HCT116 (cell line): ENCODE results near the gene PRKG1. TPM values are rescaled to one million over a fixed set of nuclear protein-coding genes. Genes with fewer than 3 reads are reported as not detected.

ENCODE experiments used
- ATAC-seq: fragments of 200-7000 bp; cut with Tn5 transposase; 2 replicates; pipeline ENCODE4 v1.9.1; 2020; ENCODE audit warnings: mild to moderate bottlenecking, moderate library complexity
- BruUV-seq: library from RNA; stranded (reverse); fragments of 400-500 nt; replicated peaks from 2 replicates; lab custom pipeline; 2021; lab: Mats Ljungman, UMichigan
- CTCF ChIA-PET: fragments of 300-600 bp; sonication (Branson Sonifier 250); formaldehyde crosslinking; loops from one replicate; lab custom pipeline; 2021; ENCODE audit warnings: antibody characterized with exemption; lab: Charles Lee
- POLR2A ChIA-PET: fragments of 300-600, 350-600 bp; sonication (Branson Sonifier 250); formaldehyde crosslinking; loops from one replicate; lab custom pipeline; 2021; ENCODE audit warnings: antibody characterized with exemption; lab: Charles Lee
- RAD21 ChIA-PET, 2 experiments: fragments of 300-600 bp; sonication (Branson Sonifier 250); formaldehyde crosslinking; loops; one replicate each; lab custom pipeline; 2023; ENCODE audit warnings: low total read pairs in 2 of 2; ENCODE audit not compliant: uncharacterized antibody in 2 of 2, unreplicated experiment in 2 of 2, low non-redundant PET in 1 of 2; lab: Charles Lee
- DNase-seq: peaks from one replicate; pipeline ENCODE4 v3.0.0-alpha.2; 2010; ENCODE audit warnings: low read depth, low spot score
- H2AFZ ChIP-seq: fragments of 200-600 bp; shearing (Covaris generic), sonication (generic); 2 replicates; pipeline ENCODE4 v1.6.1; 2017; ENCODE audit warnings: low read depth, mixed run types, mixed read lengths, antibody characterized with exemption, low read length; ENCODE audit not compliant: poor library complexity, severe bottlenecking
- H3K27ac ChIP-seq: 2 replicates; pipeline ENCODE4 v1.5.1; 2012; ENCODE audit warnings: low read depth, low read length
- H3K27me3 ChIP-seq: fragments of 200-600 bp; sonication (generic); 2 replicates; pipeline ENCODE4 v1.6.1; 2016; ENCODE audit warnings: mixed run types, low read length, mixed read lengths; ENCODE audit not compliant: insufficient read depth
- H3K36me3 ChIP-seq, 2 experiments: fragments of 200-500 bp in 1 of 2; fragments of 200-600 bp in 1 of 2; sonication (Bioruptor generic) in 1 of 2; sonication (generic) in 1 of 2; 2 replicates each; pipeline versions ENCODE4 v1.5.1 to v1.6.1; 2014 to 2016; ENCODE audit warnings: low read length in 2 of 2, inconsistent platforms in 1 of 2, mixed read lengths in 1 of 2, mixed run types in 1 of 2; ENCODE audit not compliant: insufficient read depth in 2 of 2, control insufficient read depth in 1 of 2
- H3K4me1 ChIP-seq, 2 experiments: fragments of 200-600 bp in 1 of 2; sonication (generic) in 1 of 2; 2 replicates each; pipeline versions ENCODE4 v1.5.1 to v1.6.1; 2012 to 2017; ENCODE audit warnings: low read length in 2 of 2, inconsistent platforms in 1 of 2, mild to moderate bottlenecking in 1 of 2, mixed read lengths in 1 of 2, mixed run types in 1 of 2, moderate library complexity in 1 of 2; ENCODE audit not compliant: insufficient read depth in 2 of 2, control insufficient read depth in 1 of 2
- H3K4me2 ChIP-seq: fragments of 200-600 bp; sonication (generic); 2 replicates; pipeline ENCODE4 v1.6.1; 2017; ENCODE audit warnings: mixed run types, low read length, mixed read lengths
- H3K4me3 ChIP-seq, 2 experiments: fragments of 200-600 bp in 1 of 2; sonication (generic) in 1 of 2; replicated peaks in 1 of 2; 2 replicates each; pipeline ENCODE4 v1.5.1; 2011 to 2016; ENCODE audit warnings: low read length in 2 of 2, control low read depth in 1 of 2, low read depth in 1 of 2, mild to moderate bottlenecking in 1 of 2, mixed read lengths in 1 of 2, mixed run types in 1 of 2
- H3K79me2 ChIP-seq: fragments of 200-600 bp; sonication (generic); 2 replicates; pipeline ENCODE4 v1.6.1; 2017; ENCODE audit warnings: mild to moderate bottlenecking, mixed run types, low read length, moderate library complexity, mixed read lengths; ENCODE audit not compliant: insufficient read depth
- H3K9ac ChIP-seq: fragments of 200-600 bp; sonication (generic); 2 replicates; pipeline ENCODE4 v1.6.1; 2016; ENCODE audit warnings: low read length, mixed read lengths
- H3K9me2 ChIP-seq: fragments of 200-600 bp; sonication (generic), shearing (Covaris generic); 2 replicates; pipeline ENCODE4 v1.6.1; 2017; ENCODE audit warnings: mixed run types, mild to moderate bottlenecking, moderate library complexity; ENCODE audit not compliant: insufficient read depth
- H3K9me3 ChIP-seq, 2 experiments: fragments of 200-500 bp in 1 of 2; fragments of 200-600 bp in 1 of 2; sonication (Bioruptor generic) in 1 of 2; sonication (generic) in 1 of 2; 2 replicates each; pipeline ENCODE4 v1.6.1; 2014 to 2017; ENCODE audit warnings: low read length in 2 of 2, mixed read lengths in 2 of 2, inconsistent platforms in 1 of 2, low read depth in 1 of 2, mild to moderate bottlenecking in 1 of 2, mixed run types in 1 of 2, moderate library complexity in 1 of 2; ENCODE audit not compliant: control insufficient read depth in 1 of 2, insufficient read depth in 1 of 2
- H4K20me1 ChIP-seq: fragments of 200-600 bp; sonication (generic), shearing (Covaris generic); 2 replicates; pipeline ENCODE4 v1.6.1; 2017; ENCODE audit warnings: mixed run types, mild to moderate bottlenecking, moderate library complexity; ENCODE audit not compliant: insufficient read depth
- ATF3 ChIP-seq: IDR thresholded peaks from 2 replicates; pipeline ENCODE4 v1.6.1; 2012
- CEBPB ChIP-seq: IDR thresholded peaks from 2 replicates; pipeline ENCODE4 v1.6.1; 2012; ENCODE audit warnings: low read depth
- CTCF ChIP-seq, 3 experiments: fragments of 200-600 bp in 1 of 3; sonication (generic) in 1 of 3; IDR thresholded peaks in 2 of 3; conservative IDR thresholded peaks in 1 of 3; 2 replicates each; pipeline ENCODE4 v1.5.1; 2012 to 2017; ENCODE audit warnings: low read depth in 2 of 3, low read length in 2 of 3, antibody characterized with exemption in 1 of 3, borderline replicate concordance in 1 of 3, control low read depth in 1 of 3, mild to moderate bottlenecking in 1 of 3, mixed read lengths in 1 of 3, mixed run types in 1 of 3, moderate library complexity in 1 of 3; ENCODE audit not compliant: insufficient read depth in 1 of 3
- EGR1 ChIP-seq: IDR thresholded peaks from 2 replicates; pipeline ENCODE4 v1.6.1; 2012; ENCODE audit warnings: low read depth
- EZH2phosphoT487 ChIP-seq: fragments of 200-600 bp; IDR thresholded peaks from 2 replicates; pipeline ENCODE4 v1.6.1; 2018; ENCODE audit warnings: antibody characterized with exemption, borderline replicate concordance
- FOSL1 ChIP-seq: IDR thresholded peaks from 2 replicates; pipeline ENCODE4 v1.6.1; 2012; ENCODE audit warnings: low read depth
- JUND ChIP-seq: IDR thresholded peaks from 2 replicates; pipeline ENCODE4 v1.6.1; 2012
- MAX ChIP-seq: IDR thresholded peaks from 2 replicates; pipeline ENCODE4 v1.6.1; 2012
- POLR2AphosphoS5 ChIP-seq: IDR thresholded peaks from 2 replicates; pipeline ENCODE4 v1.6.1; 2011; ENCODE audit warnings: mild to moderate bottlenecking, low read depth, low read length, moderate library complexity
- RAD21 ChIP-seq: IDR thresholded peaks from 2 replicates; pipeline ENCODE4 v1.6.1; 2012; ENCODE audit warnings: low read depth, mild to moderate bottlenecking
- REST ChIP-seq: IDR thresholded peaks from 2 replicates; pipeline ENCODE4 v1.6.1; 2012; ENCODE audit warnings: low read depth
- SIN3A ChIP-seq: IDR thresholded peaks from 2 replicates; pipeline ENCODE4 v1.6.1; 2012; ENCODE audit warnings: low read depth
- SP1 ChIP-seq: IDR thresholded peaks from 2 replicates; pipeline ENCODE4 v1.6.1; 2012; ENCODE audit warnings: low read depth
- SRF ChIP-seq: IDR thresholded peaks from 2 replicates; pipeline ENCODE4 v1.6.1; 2012; ENCODE audit warnings: low read depth
- TCF7L2 ChIP-seq: IDR thresholded peaks from 2 replicates; pipeline ENCODE4 v1.7.0; 2011; ENCODE audit warnings: borderline replicate concordance, inconsistent platforms; ENCODE audit not compliant: insufficient read depth, insufficient read length; ENCODE audit errors: extremely low read depth
- YY1 ChIP-seq: IDR thresholded peaks from 2 replicates; pipeline ENCODE4 v1.6.1; 2011; ENCODE audit warnings: low read length, low read depth, moderate library complexity, mild to moderate bottlenecking; ENCODE audit not compliant: insufficient replicate concordance; ENCODE audit errors: extremely low read depth
- ZBTB33 ChIP-seq: IDR thresholded peaks from 2 replicates; pipeline ENCODE4 v1.6.1; 2011; ENCODE audit warnings: mild to moderate bottlenecking, low read length, moderate library complexity; ENCODE audit not compliant: insufficient replicate concordance; ENCODE audit errors: extremely low read depth
- ZFX ChIP-seq: fragments of 450-650 bp; IDR thresholded peaks from 2 replicates; pipeline ENCODE4 v1.6.1; 2017
- ZNF274 ChIP-seq: fragments of 200-500 bp; sonication (Bioruptor generic); IDR thresholded peaks from 2 replicates; pipeline ENCODE4 v1.6.1; 2014; ENCODE audit warnings: mild to moderate bottlenecking, low read depth, low read length, inconsistent platforms
- intact Hi-C: fragments of 100-400 bp; cut with micrococcal nuclease; formaldehyde crosslinking; loops from 2 replicates; pipeline ENCODE4 v1.10.0; 2022
- total RNA-seq: library from RNA; stranded (reverse); gene quantifications from one replicate; pipeline ENCODE4 v1.2.1, GENCODE V29; 2021; ENCODE audit not compliant: unreplicated experiment

PRKG1 gene
- total RNA-seq, 1 experiment from 2014 or later = 1.4 TPM

GRCh38 chr10:52105301-52105700, 1031.0 kb downstream of the PRKG1 start:
- no peak overlapping the region for H3K27ac ChIP-seq
- intact Hi-C loops = no loop called here
- H2AFZ ChIP-seq = no peak overlapping the region
- H3K9me3 ChIP-seq = no peaks in the 10 kb centered on the region
- H3K9ac ChIP-seq = no peak overlapping the region
- ChIA-PET CTCF (no interaction called here), RAD21 (no interaction called here), POLR2A (no interaction called here)
- DNase-seq (no peak), ATAC-seq (no peak)
- no peaks in the 10 kb centered on the region for H3K79me2 ChIP-seq
- H4K20me1 ChIP-seq = no peaks in the 10 kb centered on the region
- H3K4me2 ChIP-seq = no peak overlapping the region
- BruUV-seq = no TSS peak
- no peaks in the 10 kb centered on the region for H3K36me3 ChIP-seq
- H3K9me2 ChIP-seq = no peaks in the 10 kb centered on the region
- H3K4me1 ChIP-seq = no peaks in the 10 kb centered on the region
- TF ChIP-seq MAX (no peak), JUND (no peak), EGR1 (no peak), POLR2AphosphoS5 (no peak), ZFX (no peak), ATF3 (no peak), CEBPB (no peak), SRF (no peak), YY1 (no peak), TCF7L2 (no peak), ZBTB33 (no peak), RAD21 (no peak), CTCF (IDR thresholded peaks at IDR 0.05 in 2 of 3, conservative IDR thresholded peaks at IDR 0.05 in 1 of 3; ENCODE audit: borderline replicate concordance in 1 of 3, insufficient read depth in 1 of 3, low read depth in 2 of 3, low read length in 2 of 3) (no peak), SIN3A (no peak), FOSL1 (no peak), REST (no peak), EZH2phosphoT487 (no peak), ZNF274 (no peak), SP1 (no peak)
- H3K4me3 ChIP-seq = no peak overlapping the region
- no peaks in the 10 kb centered on the region for H3K27me3 ChIP-seq
